GM12801 (cell line): ENCODE results near the gene UBQLNL.

Experiments
- TF ChIP-seq, protein P1 (sequence below): IDR thresholded peaks from one replicate; pipeline ENCODE4 v1.5.1; 2011; ENCODE audit warnings: control low read depth; ENCODE audit not compliant: insufficient read length; ENCODE audit errors: extremely low read depth

The UBQLNL gene

DNA sequence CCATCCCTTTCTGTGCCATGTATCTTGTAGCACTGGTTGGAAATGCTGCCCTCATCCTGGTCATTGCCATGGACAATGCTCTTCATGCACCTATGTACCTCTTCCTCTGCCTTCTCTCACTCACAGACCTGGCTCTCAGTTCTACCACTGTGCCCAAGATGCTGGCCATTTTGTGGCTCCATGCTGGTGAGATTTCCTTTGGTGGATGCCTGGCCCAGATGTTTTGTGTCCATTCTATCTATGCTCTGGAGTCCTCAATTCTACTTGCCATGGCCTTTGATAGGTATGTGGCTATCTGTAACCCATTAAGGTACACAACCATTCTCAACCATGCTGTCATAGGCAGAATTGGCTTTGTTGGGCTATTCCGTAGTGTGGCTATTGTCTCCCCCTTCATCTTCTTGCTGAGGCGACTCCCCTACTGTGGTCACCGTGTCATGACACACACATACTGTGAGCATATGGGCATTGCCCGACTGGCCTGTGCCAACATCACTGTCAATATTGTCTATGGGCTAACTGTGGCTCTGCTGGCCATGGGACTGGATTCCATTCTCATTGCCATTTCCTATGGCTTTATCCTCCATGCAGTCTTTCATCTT, 27.6 kb downstream of the UBQLNL start:
- TF ChIP-seq, protein P1, sequence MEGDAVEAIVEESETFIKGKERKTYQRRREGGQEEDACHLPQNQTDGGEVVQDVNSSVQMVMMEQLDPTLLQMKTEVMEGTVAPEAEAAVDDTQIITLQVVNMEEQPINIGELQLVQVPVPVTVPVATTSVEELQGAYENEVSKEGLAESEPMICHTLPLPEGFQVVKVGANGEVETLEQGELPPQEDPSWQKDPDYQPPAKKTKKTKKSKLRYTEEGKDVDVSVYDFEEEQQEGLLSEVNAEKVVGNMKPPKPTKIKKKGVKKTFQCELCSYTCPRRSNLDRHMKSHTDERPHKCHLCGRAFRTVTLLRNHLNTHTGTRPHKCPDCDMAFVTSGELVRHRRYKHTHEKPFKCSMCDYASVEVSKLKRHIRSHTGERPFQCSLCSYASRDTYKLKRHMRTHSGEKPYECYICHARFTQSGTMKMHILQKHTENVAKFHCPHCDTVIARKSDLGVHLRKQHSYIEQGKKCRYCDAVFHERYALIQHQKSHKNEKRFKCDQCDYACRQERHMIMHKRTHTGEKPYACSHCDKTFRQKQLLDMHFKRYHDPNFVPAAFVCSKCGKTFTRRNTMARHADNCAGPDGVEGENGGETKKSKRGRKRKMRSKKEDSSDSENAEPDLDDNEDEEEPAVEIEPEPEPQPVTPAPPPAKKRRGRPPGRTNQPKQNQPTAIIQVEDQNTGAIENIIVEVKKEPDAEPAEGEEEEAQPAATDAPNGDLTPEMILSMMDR: no peak

DNA sequence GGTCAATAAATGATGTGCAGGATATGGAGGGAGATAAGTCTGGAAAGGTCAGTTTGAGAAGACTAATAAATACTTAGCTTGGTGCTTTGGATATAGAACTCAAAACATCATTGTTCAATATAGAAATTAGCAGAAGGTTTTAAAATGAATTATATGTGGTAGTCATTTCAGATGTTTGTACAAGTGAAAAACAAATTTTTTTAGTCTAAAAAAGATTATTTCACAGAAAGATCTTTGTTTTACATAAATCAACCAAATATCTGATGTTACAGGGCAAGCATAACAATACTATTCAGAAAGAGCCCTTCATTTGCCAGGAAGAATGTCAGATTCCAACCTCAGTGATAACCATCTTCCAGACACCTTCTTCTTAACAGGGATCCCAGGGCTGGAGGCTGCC, 28.1 kb downstream of the UBQLNL start, which contains the start of gene OR52D1:
TSS of gene OR52D1 (plus strand) at position 301 of the 400 bp plus-strand sequence. CDS start at position 323, 22 bp downstream.
- TF ChIP-seq, protein P1: no peak

DNA sequence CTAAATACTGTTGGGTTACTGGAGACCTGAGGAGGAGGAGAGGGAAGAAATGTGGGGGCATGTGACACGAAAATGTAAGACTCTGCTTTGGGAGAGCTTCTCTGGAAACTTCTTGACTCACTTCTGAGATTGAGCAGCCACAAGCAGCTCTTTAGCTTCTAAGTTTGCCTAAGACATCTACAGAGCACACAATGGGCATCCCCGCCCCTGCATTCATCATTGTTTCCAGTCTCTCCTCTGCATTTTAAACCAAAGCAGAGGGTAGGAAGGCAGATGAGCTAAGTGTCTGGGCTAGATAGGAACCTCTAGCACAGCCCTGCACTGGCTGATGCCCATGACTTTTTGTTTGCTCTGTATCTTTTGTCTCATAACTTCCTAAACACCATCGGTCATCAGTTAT, 30.1 kb downstream of the UBQLNL start:
- TF ChIP-seq, protein P1: no peak

DNA sequence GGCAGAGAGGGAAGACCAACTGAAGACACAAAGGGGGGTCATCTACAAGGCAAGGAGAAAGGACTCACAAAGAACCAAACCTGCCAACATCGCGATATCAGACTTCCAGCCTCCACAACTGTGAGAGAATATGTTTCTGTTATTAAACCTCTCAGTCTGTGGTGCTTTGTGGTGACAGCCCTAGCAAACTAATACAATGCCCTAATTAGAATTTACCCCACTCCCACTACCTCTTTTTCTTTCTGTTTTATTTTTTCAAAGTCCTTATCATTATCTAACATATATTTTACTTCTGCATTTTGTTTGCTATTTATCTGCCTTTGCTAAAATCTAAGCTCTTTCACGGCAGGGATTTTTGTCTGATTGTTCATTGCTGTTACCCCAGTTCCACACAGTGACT, 30.5 kb downstream of the UBQLNL start:
- TF ChIP-seq, protein P1: no peak

DNA sequence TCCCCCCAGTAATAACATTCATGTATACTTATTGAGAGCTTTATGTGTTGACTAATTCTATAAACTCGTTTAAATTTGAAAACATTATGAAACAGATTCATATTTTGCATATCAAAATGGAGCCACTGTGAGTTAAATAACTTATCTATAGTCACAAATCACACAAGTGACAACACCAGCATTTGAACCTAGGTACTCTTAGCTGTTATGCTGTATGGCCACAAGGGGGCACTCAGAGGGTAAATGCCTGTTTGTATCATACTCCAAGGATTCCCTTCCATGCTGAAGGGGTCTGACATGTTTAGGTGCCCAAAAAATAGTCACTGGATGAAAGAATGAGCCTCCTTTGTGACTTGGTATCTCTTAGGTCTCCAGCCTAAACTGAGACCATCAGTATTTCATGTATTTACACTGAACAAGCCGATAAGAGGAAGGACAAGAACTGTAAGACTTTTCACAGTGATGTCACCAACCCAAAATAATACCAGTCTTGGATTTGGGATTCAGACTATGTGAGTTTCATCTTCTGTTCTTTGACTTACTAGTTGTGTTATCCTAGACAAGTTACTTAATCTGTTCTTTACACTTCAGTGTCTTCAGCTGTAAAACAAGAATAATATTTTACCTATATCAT, 40.2 kb downstream of the UBQLNL start:
- TF ChIP-seq, protein P1: no peak

DNA sequence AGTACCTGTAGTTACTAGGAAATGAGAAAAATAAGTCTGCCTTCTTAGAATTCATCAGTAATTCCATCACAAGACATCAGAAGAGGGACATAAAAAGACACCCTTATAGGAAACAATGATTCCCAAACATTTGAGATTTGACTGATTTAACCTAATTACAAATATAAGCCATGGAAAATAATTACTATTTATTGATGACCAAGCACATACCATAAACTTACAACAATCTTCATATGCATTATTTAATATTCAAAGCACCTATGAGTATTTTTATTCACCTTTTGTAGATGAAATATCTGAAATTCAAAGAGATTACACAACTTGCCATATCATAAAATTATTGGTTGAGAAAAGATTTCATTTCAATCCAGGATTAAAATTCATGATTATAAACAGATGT, 42.6 kb downstream of the UBQLNL start:
- TF ChIP-seq, protein P1: no peak

DNA sequence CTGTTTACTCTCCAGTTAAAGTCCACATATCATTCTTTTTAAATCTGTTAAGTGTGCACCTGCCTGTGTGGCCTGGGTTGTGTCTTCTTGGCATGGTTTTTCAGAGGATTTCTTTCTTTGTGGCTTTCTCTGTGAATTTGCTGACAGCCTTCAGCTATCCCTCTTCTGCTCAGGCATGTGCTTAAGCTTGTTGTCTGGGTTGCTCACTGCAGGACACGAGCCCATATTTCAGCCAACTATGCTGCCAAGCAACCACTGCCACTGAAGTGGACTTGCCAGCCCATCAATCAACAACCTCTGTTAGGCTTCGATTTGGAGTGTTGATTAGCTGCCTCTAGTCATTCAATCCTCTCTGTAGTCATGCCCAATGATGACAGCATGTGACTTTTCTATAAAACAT, 49.0 kb downstream of the UBQLNL start:
- TF ChIP-seq, protein P1: no peak
